Measurements from ENCODE around the gene NSA2.

The NSA2 gene

GRCh38 chr5:74822288-74822687, 55.2 kb downstream of the NSA2 start:
- no peak for DNase-seq

DNA sequence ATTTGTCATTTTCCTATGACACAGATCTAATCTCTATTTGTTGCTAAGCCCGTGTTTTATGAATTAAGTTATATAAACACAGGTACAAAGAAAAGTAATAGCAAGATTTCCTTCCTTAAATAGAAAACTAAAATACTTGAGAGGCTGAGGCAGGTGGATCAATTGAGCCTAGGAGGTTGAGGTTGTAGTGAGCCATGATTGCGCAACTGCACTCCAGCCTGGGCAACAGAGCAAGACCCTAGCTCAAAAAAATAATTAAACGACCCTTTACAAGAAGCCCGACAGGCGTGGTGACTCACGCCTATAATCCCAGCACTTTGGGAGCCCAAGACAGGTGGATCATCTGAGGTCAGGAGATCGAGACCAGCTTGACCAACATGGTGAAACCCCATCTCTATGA, 62.4 kb downstream of the NSA2 start:
- DNase-seq: no peak

Data from fibroblast of skin of right biceps (primary cell).